HepG2 (cell line): ENCODE results near the gene MXD1. TPM values are rescaled to one million over a fixed set of nuclear protein-coding genes. Genes with fewer than 3 reads are reported as not detected.
A peak's percentile ranks its signal among the peaks of the same experiment; 100 is the strongest.

Experiments used
- ATAC-seq: fragments of 200-7000 bp; cut with Tn5 transposase; 3 replicates; pipeline ENCODE4 v1.9.1; 2020; ENCODE audit warnings: mild to moderate bottlenecking, moderate library complexity
- BruUV-seq: library from RNA; stranded (reverse); fragments of 400-500 nt; replicated peaks from 2 replicates; lab custom pipeline; 2021; lab: Mats Ljungman, UMichigan
- CTCF ChIA-PET: fragments of 300-600 bp; formaldehyde crosslinking; extraction: SDS; loops from one replicate; lab custom pipeline; 2021; ENCODE audit warnings: low total read pairs, inconsistent platforms, low intra/inter-chr PET ratio; lab: Yijun Ruan, JAX
- POLR2A ChIA-PET: fragments of 350-600 bp; sonication (Branson Sonifier 250); formaldehyde crosslinking; loops from one replicate; lab custom pipeline; 2020; ENCODE audit warnings: antibody characterized with exemption, inconsistent platforms; lab: Yijun Ruan, JAX
- DNase-seq: peaks from one replicate; pipeline ENCODE4 v3.0.0-alpha.2; 2015; ENCODE audit warnings: low spot score
- FAIRE-seq: peaks from 3 replicates; lab custom pipeline; 2011; peaks lifted over from hg19 to GRCh38; lab: Jason Lieb, UNC
- H2AFZ ChIP-seq: one replicate; pipeline ENCODE4 v1.6.1; 2011; ENCODE audit warnings: low read length, inconsistent platforms
- H3K27ac ChIP-seq: fragments of 300-600 bp; 3 replicates; pipeline ENCODE4 v1.8.0; 2011; ENCODE audit warnings: mixed run types, mild to moderate bottlenecking, mixed read lengths, low read length, inconsistent platforms; ENCODE audit not compliant: insufficient read depth; ENCODE audit errors: extremely low read length
- H3K27me3 ChIP-seq, 2 experiments: fragments of 200-600 bp in 1 of 2; 2 replicates in 1 of 2; 3 replicates in 1 of 2; pipeline versions ENCODE4 v1.6.0 to v1.8.0; 2011; ENCODE audit warnings: low read length in 2 of 2, mild to moderate bottlenecking in 2 of 2, moderate library complexity in 2 of 2, inconsistent platforms in 1 of 2; ENCODE audit not compliant: insufficient read depth in 2 of 2, control insufficient read depth in 1 of 2
- H3K36me3 ChIP-seq, 2 experiments: fragments of 200-600 bp in 1 of 2; replicated peaks in 1 of 2; 2 replicates in 1 of 2; 3 replicates in 1 of 2; pipeline versions ENCODE4 v1.5.1 to v1.8.0; 2011; ENCODE audit warnings: low read length in 2 of 2, inconsistent platforms in 1 of 2; ENCODE audit not compliant: insufficient read depth in 2 of 2, control insufficient read depth in 1 of 2
- H3K4me1 ChIP-seq: 2 replicates; pipeline ENCODE4 v1.5.1; 2012; ENCODE audit warnings: low read length, inconsistent platforms; ENCODE audit not compliant: insufficient read depth
- H3K4me2 ChIP-seq: 2 replicates; pipeline ENCODE4 v1.6.0; 2011; ENCODE audit warnings: low read depth, low read length, inconsistent platforms
- H3K4me3 ChIP-seq, 3 experiments: fragments of 200-600 bp in 1 of 3; sonication (generic), shearing (Covaris generic) in 1 of 3; replicated peaks in 1 of 3; 2 replicates each; pipeline ENCODE4 v1.5.1; 2011 to 2016; ENCODE audit warnings: low read length in 3 of 3, inconsistent platforms in 2 of 3, low read depth in 2 of 3, mild to moderate bottlenecking in 2 of 3, control low read depth in 1 of 3, mixed read lengths in 1 of 3; ENCODE audit not compliant: insufficient read depth in 1 of 3
- H3K79me2 ChIP-seq: one replicate; pipeline ENCODE4 v1.6.1; 2011; ENCODE audit warnings: low read length, inconsistent platforms; ENCODE audit not compliant: insufficient read depth
- H3K9ac ChIP-seq: 2 replicates; pipeline ENCODE4 v1.6.0; 2011; ENCODE audit warnings: mild to moderate bottlenecking, low read depth, low read length, inconsistent platforms; ENCODE audit not compliant: insufficient read depth
- H3K9me3 ChIP-seq: 2 replicates; pipeline ENCODE4 v1.5.1; 2012; ENCODE audit warnings: mild to moderate bottlenecking, low read length
- H4K20me1 ChIP-seq: 2 replicates; pipeline ENCODE4 v1.6.0; 2011; ENCODE audit warnings: inconsistent platforms, mild to moderate bottlenecking, low read length, moderate library complexity; ENCODE audit not compliant: insufficient read depth
- FOSL2 ChIP-seq: sonication (generic); formaldehyde crosslinking; IDR thresholded peaks from 2 replicates; pipeline ENCODE4 v1.4.0; 2020; ENCODE audit warnings: missing genetic modification reagents
- GRHL1 ChIP-seq: sonication (generic); formaldehyde crosslinking; conservative IDR thresholded peaks from 2 replicates; pipeline ENCODE4 v1.8.0; 2022; ENCODE audit warnings: missing genetic modification reagents
- PRMT3 ChIP-seq: sonication (generic); formaldehyde crosslinking; IDR thresholded peaks from 2 replicates; pipeline ENCODE4 v1.8.1; 2022; ENCODE audit warnings: low read depth, mild to moderate bottlenecking, moderate library complexity, missing genetic modification reagents, borderline replicate concordance
- RORA ChIP-seq: sonication (generic); formaldehyde crosslinking; IDR thresholded peaks from 2 replicates; pipeline ENCODE4 v1.5.0; 2020; ENCODE audit warnings: mild to moderate bottlenecking, missing genetic modification reagents, moderate library complexity
- SRSF1 ChIP-seq: fragments of 200-400 bp; formaldehyde crosslinking; optimal IDR thresholded peaks from 2 replicates; pipeline ENCODE3; 2017; ENCODE audit warnings: mild to moderate bottlenecking, low read depth, low read length, moderate library complexity
- ZNF549 ChIP-seq: sonication (generic); formaldehyde crosslinking; IDR thresholded peaks from 2 replicates; pipeline ENCODE4 v1.5.0; 2020; ENCODE audit warnings: missing genetic modification reagents
- ZNF710 ChIP-seq: sonication (generic); formaldehyde crosslinking; IDR thresholded peaks from 2 replicates; pipeline ENCODE4 v1.5.0; 2020; ENCODE audit warnings: mild to moderate bottlenecking, missing genetic modification reagents, borderline replicate concordance
- WGBS: methylation state at CpG from one replicate; pipeline ENCODE4 v1.1.6; 2017; ENCODE audit warnings: low lambda C conversion rate; 5-methylcytosine and 5-hydroxymethylcytosine counted together
- in situ Hi-C: cut with HindIII; loops from 2 replicates; pipeline ENCODE4 v1.10.0; 2017; ENCODE audit warnings: low pct_unique_long_range_greater_than_20kb; ENCODE audit not compliant: extremely low pct_ligation_motif_present
- intact Hi-C: fragments of 100-400 bp; cut with micrococcal nuclease; formaldehyde crosslinking; loops from one replicate; pipeline ENCODE4 v1.10.0; 2022; ENCODE audit not compliant: unreplicated experiment
- polyA plus RNA-seq, 8 experiments: library from polyadenylated mRNA; depleted of rRNA in 3 of 8; stranded (reverse) in 7 of 8; unstranded in 1 of 8; fragments of >200 nt; fragmentation: Illumina TruSeq in 4 of 8; extraction: Trizol in 4 of 8; gene quantifications; 2 replicates each; pipeline versions ENCODE4 v1.2.1 to v1.2.3, GENCODE V29; 2011 to 2016; ENCODE audit warnings: low read depth in 4 of 8, missing spikeins in 1 of 8, mixed read lengths in 1 of 8; ENCODE audit not compliant: insufficient read depth in 1 of 8
- total RNA-seq, 5 experiments: library from RNA; depleted of rRNA; stranded (reverse); fragments of >200 nt; fragmentation: Illumina TruSeq; extraction: Trizol; gene quantifications; 2 replicates each; pipeline ENCODE4 v1.2.3, GENCODE V29; 2016; ENCODE audit warnings: low read depth in 1 of 5
- TF ChIP-seq, protein P1 (sequence below): sonication (generic); formaldehyde crosslinking; IDR thresholded peaks from 2 replicates; pipeline ENCODE4 v1.4.0; 2020; ENCODE audit warnings: mild to moderate bottlenecking, missing genetic modification reagents

Gene MXD1
- total and polyA plus RNA-seq, 2 of the 13 experiments (the other 11 are each of a cell fraction or from before 2014, with no cell fraction given): 6.4 to 14.9 TPM

DNA sequence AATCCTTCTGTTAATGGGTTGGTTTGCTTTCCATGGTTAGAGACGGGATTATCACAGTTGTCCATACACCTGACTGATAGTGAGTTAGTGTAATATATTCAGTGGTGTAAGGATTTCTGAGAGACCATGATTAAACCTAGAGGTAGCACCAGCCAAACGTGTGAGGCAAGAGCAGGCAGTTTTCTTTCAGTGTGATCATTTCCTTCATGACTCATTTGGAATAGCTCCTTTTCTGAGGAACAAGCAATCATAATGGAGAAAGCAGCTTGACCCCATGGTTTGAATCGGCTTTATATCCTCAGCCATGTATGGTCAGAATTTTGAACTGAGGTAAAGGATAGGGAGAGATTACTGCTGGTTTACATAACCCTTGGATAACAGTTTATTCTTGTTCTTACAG lies 2.9 kb downstream of the MXD1 start:
- Histone ChIP-seq H3K4me3 (no peak overlapping the region), H3K27ac (no peak overlapping the region), H3K9ac (no peak overlapping the region; the same call in 1 of the 2 replicates), H3K4me2 (no peak overlapping the region), H4K20me1 (no peaks in the 10 kb centered on the region), H3K9me3 (no peaks in the 10 kb centered on the region), H3K27me3 (no peaks in the 10 kb centered on the region), H3K79me2 (peaks cover 18% of the 10 kb centered on the region), H2AFZ (no peak overlapping the region), H3K36me3 (peaks cover 4 to 45% of the 10 kb centered on the region in 2 experiments), H3K4me1 (peaks cover 37% of the 10 kb centered on the region)
- ChIA-PET POLR2A (interaction anchor here (1.6 to 6.5 kb wide), 3 partner anchors 29 to 225 kb away, joined by 4 to 282 read pairs (median 77); partner anchors contain the start of gene PCBP1), CTCF (interaction anchor here (0.7 kb wide), 1 partner anchor 14 kb away, joined by 3 read pairs; no protein-coding TSS in a partner anchor)
- ATAC-seq: no peak
- no peak for DNase-seq
- in situ Hi-C loops: loop anchor here (5.0 kb wide), 1 partner anchor 149 kb away; no protein-coding TSS in a partner anchor
- intact Hi-C loops: loop anchor here (5.0 kb wide), 2 partner anchors 49 to 274 kb away; partner anchors contain the start of gene C2orf42
- no TSS peak for BruUV-seq
- 86% methylated on average over 3 of the region's 3 CpGs for WGBS
- TF ChIP-seq RORA: no peak
- no peak for TF ChIP-seq ZNF710
- peak; percentile 33; the same call in 1 of the 2 replicates for TF ChIP-seq FOSL2 (CRISPR knock-in tag)
- FAIRE-seq: no peak

- ChIA-PET CTCF (no interaction called here), POLR2A (interaction anchor here (1.6 to 5.0 kb wide), 2 partner anchors 29 to 225 kb away, joined by 4 to 77 read pairs; no protein-coding TSS in a partner anchor)
- FAIRE-seq (no peak), ATAC-seq (no peak), DNase-seq (no peak)
- H3K9me3 ChIP-seq: no peaks in the 10 kb centered on the region
- peaks cover 32% of the 10 kb centered on the region for H3K4me1 ChIP-seq
- no peaks in the 10 kb centered on the region for H4K20me1 ChIP-seq
- H3K4me3 ChIP-seq: no peak overlapping the region
- H3K9ac ChIP-seq: no peak overlapping the region
- no peak overlapping the region for H3K4me2 ChIP-seq
- no peak overlapping the region for H3K27ac ChIP-seq
- no TSS peak for BruUV-seq
- no peak overlapping the region for H2AFZ ChIP-seq
- WGBS: 98% methylated on average over 3 of the region's 3 CpGs
- intact Hi-C loops (loop anchor here (5.0 kb wide), 2 partner anchors 49 to 274 kb away; partner anchors contain the start of gene C2orf42), in situ Hi-C loops (loop anchor here (5.0 kb wide), 1 partner anchor 149 kb away; no protein-coding TSS in a partner anchor)
- H3K36me3 ChIP-seq: peaks cover 4 to 51% of the 10 kb centered on the region in 2 experiments
- H3K79me2 ChIP-seq: peaks cover 18% of the 10 kb centered on the region
- H3K27me3 ChIP-seq: no peaks in the 10 kb centered on the region
- TF ChIP-seq ZNF549 (CRISPR knock-in tag): no peak
- no peak for TF ChIP-seq PRMT3 (CRISPR knock-in tag)
- TF ChIP-seq, protein P1, sequence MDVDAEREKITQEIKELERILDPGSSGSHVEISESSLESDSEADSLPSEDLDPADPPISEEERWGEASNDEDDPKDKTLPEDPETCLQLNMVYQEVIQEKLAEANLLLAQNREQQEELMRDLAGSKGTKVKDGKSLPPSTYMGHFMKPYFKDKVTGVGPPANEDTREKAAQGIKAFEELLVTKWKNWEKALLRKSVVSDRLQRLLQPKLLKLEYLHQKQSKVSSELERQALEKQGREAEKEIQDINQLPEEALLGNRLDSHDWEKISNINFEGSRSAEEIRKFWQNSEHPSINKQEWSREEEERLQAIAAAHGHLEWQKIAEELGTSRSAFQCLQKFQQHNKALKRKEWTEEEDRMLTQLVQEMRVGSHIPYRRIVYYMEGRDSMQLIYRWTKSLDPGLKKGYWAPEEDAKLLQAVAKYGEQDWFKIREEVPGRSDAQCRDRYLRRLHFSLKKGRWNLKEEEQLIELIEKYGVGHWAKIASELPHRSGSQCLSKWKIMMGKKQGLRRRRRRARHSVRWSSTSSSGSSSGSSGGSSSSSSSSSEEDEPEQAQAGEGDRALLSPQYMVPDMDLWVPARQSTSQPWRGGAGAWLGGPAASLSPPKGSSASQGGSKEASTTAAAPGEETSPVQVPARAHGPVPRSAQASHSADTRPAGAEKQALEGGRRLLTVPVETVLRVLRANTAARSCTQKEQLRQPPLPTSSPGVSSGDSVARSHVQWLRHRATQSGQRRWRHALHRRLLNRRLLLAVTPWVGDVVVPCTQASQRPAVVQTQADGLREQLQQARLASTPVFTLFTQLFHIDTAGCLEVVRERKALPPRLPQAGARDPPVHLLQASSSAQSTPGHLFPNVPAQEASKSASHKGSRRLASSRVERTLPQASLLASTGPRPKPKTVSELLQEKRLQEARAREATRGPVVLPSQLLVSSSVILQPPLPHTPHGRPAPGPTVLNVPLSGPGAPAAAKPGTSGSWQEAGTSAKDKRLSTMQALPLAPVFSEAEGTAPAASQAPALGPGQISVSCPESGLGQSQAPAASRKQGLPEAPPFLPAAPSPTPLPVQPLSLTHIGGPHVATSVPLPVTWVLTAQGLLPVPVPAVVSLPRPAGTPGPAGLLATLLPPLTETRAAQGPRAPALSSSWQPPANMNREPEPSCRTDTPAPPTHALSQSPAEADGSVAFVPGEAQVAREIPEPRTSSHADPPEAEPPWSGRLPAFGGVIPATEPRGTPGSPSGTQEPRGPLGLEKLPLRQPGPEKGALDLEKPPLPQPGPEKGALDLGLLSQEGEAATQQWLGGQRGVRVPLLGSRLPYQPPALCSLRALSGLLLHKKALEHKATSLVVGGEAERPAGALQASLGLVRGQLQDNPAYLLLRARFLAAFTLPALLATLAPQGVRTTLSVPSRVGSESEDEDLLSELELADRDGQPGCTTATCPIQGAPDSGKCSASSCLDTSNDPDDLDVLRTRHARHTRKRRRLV (CRISPR knock-in tag): no peak
- TF ChIP-seq GRHL1: no peak
- no peak for TF ChIP-seq SRSF1
These were observed 3.5 kb downstream of the MXD1 start for GRCh38 chr2:69918401-69918800.
